GM13976 (cell line): ENCODE results near the gene SDK1.

ENCODE experiments used
- DNase-seq: peaks from one replicate; pipeline ENCODE4 v3.0.0; 2012; ENCODE audit warnings: low spot score
- CTCF ChIP-seq: IDR thresholded peaks from 2 replicates; pipeline ENCODE4 v1.5.1; 2012; ENCODE audit warnings: borderline replicate concordance, mild to moderate bottlenecking; ENCODE audit not compliant: insufficient read depth; ENCODE audit errors: extremely low read depth, missing control alignments, control extremely low read depth
- in situ Hi-C: fragments of 300-500 bp; cut with MboI; formaldehyde crosslinking; loops from one replicate; pipeline ENCODE4 v1.12.0; 2022; ENCODE audit warnings: low sequenced_read_pairs, mixed read lengths, inconsistent platforms; ENCODE audit not compliant: unreplicated experiment

SDK1 gene

GRCh38 chr7:3998060-3998459, 697.0 kb downstream of the SDK1 start:
- in situ Hi-C loops: no loop called here
- DNase-seq: no peak
- no peak for TF ChIP-seq CTCF

GRCh38 chr7:4000139-4000538, 699.1 kb downstream of the SDK1 start:
- no peak for DNase-seq
- in situ Hi-C loops: no loop called here
- TF ChIP-seq CTCF: no peak

DNA sequence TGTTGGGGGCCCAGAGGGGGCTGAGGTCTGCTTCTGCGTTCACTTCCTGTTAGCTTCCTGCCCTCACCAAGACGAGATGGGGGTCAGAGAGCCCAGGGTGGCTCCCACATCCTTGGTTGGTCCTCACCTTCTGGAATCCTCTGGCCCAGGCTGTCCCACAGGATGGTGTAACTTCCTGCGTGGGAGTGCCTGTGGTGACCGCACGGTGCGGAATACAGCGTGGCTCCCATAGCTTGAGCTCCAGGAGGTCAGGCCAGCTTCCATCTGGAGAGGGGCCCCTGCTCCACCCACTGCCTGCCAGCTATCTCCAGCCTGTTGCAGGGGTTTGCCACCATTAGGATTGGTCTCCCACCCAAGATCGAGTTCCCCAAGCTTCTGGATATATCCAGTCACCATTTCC, 699.9 kb downstream of the SDK1 start:
- TF ChIP-seq CTCF: no peak
- DNase-seq: no peak
- in situ Hi-C loops: no loop called here

DNA sequence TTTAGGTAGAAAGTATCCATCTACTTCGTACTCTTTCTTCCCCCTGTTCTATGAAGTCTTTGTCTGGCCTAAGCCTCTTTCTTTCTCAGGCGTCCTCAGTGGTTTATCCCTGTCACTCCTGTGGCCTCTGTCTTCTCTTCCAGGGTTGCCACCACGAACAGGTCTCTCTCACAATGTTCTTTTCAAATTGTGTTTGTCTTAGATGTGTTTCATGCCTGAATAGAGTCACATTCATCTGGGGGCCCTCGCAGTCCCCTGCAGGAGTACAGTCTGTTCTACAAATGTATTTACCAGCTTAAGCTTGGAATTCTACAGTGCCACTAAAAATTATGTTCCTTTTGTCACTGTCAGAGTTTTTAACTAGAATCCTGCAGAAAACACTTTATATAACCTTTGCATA, 700.7 kb downstream of the SDK1 start:
- DNase-seq: no peak
- in situ Hi-C loops: no loop called here
- TF ChIP-seq CTCF: no peak

DNA sequence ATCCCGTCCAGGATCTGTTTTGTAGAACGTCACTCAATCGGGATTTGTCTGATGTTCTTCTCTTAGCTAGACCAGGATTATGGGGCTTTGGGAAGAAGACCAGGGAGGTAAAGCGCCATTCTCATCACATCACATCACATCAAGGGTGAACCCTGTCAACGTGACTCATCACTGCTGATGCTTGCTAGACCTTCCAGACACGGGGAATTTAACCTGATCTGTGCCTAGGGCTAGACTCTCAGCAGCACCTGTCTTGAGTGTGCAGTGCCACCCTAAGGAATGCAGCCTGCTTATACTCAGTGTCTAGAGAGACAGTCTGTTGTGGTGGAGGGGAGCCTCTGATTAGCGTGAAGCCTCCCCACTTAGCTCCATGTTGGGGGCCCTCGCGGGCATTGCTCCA, 702.5 kb downstream of the SDK1 start:
- DNase-seq: no peak
- TF ChIP-seq CTCF: no peak
- in situ Hi-C loops: no loop called here

DNA sequence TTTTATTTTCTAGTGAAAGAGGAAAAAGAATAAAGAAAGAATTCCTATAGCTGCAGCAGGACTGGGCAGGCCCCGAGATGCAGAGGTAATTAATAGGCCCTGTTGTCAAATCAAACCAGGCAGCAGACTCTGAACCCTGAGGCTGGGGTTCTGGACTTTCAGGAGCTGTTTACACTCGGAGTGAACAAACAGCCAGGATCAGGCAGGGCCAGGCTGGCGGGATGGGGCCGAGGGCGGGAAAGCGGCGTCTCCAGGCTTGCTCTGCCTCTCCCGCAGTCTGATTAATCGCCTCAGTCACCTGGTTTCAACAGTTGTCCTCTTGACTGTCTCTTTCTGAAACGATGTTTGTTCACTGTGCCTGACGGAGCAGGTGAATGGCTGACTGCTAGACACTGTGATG, 705.6 kb downstream of the SDK1 start:
- DNase-seq: no peak
- in situ Hi-C loops: no loop called here
- no peak for TF ChIP-seq CTCF
